HEK293 (cell line): ENCODE data around the gene APBB2.

Source experiments
- REPIN1 ChIP-seq: fragments of 450-650 bp; formaldehyde crosslinking; IDR thresholded peaks from 2 replicates; pipeline ENCODE4 v1.5.1; 2017; ENCODE audit warnings: missing biosample characterization, missing genetic modification characterization, low read depth
- ZBTB7A ChIP-seq: fragments of 450-650 bp; formaldehyde crosslinking; IDR thresholded peaks from 2 replicates; pipeline ENCODE4 v1.5.1; 2016; ENCODE audit warnings: low read depth, missing biosample characterization, missing genetic modification characterization
- ZBTB8A ChIP-seq: fragments of 450-650 bp; formaldehyde crosslinking; IDR thresholded peaks from 2 replicates; pipeline ENCODE4 v1.5.1; 2016; ENCODE audit warnings: missing biosample characterization, missing genetic modification characterization
- ZNF140 ChIP-seq: fragments of 450-650 bp; formaldehyde crosslinking; IDR thresholded peaks from 2 replicates; pipeline ENCODE4 v1.5.1; 2016; ENCODE audit warnings: missing biosample characterization, missing genetic modification characterization
- ZNF549 ChIP-seq: fragments of 450-650 bp; IDR thresholded peaks from 2 replicates; pipeline ENCODE4 v1.5.1; 2018; ENCODE audit warnings: missing biosample characterization, missing genetic modification characterization, mild to moderate bottlenecking, inconsistent platforms, moderate library complexity
- ZNF561 ChIP-seq: fragments of 450-650 bp; IDR thresholded peaks from 2 replicates; pipeline ENCODE4 v1.5.1; 2018; ENCODE audit warnings: missing biosample characterization, missing genetic modification characterization, borderline replicate concordance
- ZNF747 ChIP-seq: fragments of 450-650 bp; formaldehyde crosslinking; IDR thresholded peaks from 2 replicates; pipeline ENCODE4 v1.5.1; 2016; ENCODE audit warnings: missing biosample characterization, missing genetic modification characterization
- TF ChIP-seq, protein P1 (sequence below): fragments of 450-650 bp; formaldehyde crosslinking; IDR thresholded peaks from 2 replicates; pipeline ENCODE4 v1.5.1; 2016; ENCODE audit warnings: missing biosample characterization, missing genetic modification characterization
- TF ChIP-seq, protein P2 (sequence below): fragments of 450-650 bp; formaldehyde crosslinking; optimal IDR thresholded peaks from 2 replicates; pipeline ENCODE3; 2016; ENCODE audit warnings: missing biosample characterization, mild to moderate bottlenecking, missing genetic modification characterization
- TF ChIP-seq, protein P3 (sequence below): fragments of 450-650 bp; formaldehyde crosslinking; IDR thresholded peaks from 2 replicates; pipeline ENCODE4 v1.5.0; 2017; ENCODE audit warnings: missing biosample characterization, missing genetic modification characterization, borderline replicate concordance
- TF ChIP-seq, protein P4 (sequence below): fragments of 450-650 bp; formaldehyde crosslinking; IDR thresholded peaks from 2 replicates; pipeline ENCODE4 v1.5.1; 2016; ENCODE audit warnings: missing biosample characterization, missing genetic modification characterization

DNA sequence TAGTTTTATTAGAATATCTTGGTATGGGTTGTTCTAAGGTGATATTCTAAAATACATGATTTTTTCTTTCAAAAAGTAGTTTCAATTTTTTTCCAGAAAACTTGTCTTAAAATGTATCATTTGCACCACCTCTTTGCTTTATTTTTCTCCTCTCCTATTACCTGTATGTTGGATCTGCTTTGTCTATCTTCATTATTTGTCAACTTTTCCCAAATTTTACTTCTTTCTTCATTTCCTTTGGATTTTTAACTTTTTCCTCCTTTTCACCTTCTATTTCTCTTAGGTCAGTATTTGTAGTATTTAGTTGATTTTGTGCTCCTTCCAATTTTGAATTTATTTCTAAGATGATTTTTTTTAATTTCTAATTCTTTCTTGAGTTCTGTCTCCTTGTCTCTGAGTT is 169.6 kb downstream of the APBB2 start:
- TF ChIP-seq, protein P1, sequence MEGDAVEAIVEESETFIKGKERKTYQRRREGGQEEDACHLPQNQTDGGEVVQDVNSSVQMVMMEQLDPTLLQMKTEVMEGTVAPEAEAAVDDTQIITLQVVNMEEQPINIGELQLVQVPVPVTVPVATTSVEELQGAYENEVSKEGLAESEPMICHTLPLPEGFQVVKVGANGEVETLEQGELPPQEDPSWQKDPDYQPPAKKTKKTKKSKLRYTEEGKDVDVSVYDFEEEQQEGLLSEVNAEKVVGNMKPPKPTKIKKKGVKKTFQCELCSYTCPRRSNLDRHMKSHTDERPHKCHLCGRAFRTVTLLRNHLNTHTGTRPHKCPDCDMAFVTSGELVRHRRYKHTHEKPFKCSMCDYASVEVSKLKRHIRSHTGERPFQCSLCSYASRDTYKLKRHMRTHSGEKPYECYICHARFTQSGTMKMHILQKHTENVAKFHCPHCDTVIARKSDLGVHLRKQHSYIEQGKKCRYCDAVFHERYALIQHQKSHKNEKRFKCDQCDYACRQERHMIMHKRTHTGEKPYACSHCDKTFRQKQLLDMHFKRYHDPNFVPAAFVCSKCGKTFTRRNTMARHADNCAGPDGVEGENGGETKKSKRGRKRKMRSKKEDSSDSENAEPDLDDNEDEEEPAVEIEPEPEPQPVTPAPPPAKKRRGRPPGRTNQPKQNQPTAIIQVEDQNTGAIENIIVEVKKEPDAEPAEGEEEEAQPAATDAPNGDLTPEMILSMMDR, result no peak
- no peak for TF ChIP-seq ZNF140
- TF ChIP-seq, protein P2, sequence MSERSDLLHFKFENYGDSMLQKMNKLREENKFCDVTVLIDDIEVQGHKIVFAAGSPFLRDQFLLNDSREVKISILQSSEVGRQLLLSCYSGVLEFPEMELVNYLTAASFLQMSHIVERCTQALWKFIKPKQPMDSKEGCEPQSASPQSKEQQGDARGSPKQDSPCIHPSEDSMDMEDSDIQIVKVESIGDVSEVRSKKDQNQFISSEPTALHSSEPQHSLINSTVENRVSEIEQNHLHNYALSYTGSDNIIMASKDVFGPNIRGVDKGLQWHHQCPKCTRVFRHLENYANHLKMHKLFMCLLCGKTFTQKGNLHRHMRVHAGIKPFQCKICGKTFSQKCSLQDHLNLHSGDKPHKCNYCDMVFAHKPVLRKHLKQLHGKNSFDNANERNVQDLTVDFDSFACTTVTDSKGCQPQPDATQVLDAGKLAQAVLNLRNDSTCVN (tag by site-specific recombination), result no peak
- no peak for TF ChIP-seq ZBTB7A (tag by site-specific recombination)
- TF ChIP-seq ZNF747 (tag by site-specific recombination), result no peak
- TF ChIP-seq, protein P3, sequence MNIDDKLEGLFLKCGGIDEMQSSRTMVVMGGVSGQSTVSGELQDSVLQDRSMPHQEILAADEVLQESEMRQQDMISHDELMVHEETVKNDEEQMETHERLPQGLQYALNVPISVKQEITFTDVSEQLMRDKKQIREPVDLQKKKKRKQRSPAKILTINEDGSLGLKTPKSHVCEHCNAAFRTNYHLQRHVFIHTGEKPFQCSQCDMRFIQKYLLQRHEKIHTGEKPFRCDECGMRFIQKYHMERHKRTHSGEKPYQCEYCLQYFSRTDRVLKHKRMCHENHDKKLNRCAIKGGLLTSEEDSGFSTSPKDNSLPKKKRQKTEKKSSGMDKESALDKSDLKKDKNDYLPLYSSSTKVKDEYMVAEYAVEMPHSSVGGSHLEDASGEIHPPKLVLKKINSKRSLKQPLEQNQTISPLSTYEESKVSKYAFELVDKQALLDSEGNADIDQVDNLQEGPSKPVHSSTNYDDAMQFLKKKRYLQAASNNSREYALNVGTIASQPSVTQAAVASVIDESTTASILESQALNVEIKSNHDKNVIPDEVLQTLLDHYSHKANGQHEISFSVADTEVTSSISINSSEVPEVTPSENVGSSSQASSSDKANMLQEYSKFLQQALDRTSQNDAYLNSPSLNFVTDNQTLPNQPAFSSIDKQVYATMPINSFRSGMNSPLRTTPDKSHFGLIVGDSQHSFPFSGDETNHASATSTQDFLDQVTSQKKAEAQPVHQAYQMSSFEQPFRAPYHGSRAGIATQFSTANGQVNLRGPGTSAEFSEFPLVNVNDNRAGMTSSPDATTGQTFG (tag by site-specific recombination), result no peak
- TF ChIP-seq REPIN1 (tag by site-specific recombination), result no peak
- TF ChIP-seq, protein P4, sequence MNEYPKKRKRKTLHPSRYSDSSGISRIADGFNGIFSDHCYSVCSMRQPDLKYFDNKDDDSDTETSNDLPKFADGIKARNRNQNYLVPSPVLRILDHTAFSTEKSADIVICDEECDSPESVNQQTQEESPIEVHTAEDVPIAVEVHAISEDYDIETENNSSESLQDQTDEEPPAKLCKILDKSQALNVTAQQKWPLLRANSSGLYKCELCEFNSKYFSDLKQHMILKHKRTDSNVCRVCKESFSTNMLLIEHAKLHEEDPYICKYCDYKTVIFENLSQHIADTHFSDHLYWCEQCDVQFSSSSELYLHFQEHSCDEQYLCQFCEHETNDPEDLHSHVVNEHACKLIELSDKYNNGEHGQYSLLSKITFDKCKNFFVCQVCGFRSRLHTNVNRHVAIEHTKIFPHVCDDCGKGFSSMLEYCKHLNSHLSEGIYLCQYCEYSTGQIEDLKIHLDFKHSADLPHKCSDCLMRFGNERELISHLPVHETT (tag by site-specific recombination), result no peak
- no peak for TF ChIP-seq ZNF549 (tag by site-specific recombination)
- no peak for TF ChIP-seq ZBTB8A (tag by site-specific recombination)
- no peak for TF ChIP-seq ZNF561 (tag by site-specific recombination)
